PC-9 (cell line): ENCODE results near the gene EOLA2.
"Not testable (repeated sequence)": the region's sequence is repeated elsewhere in the genome, so short reads cannot be mapped to it uniquely, and the experiment has no call there.

Source experiments
- CTCF ChIP-seq: fragments of 200-600 bp; sonication (generic); conservative IDR thresholded peaks from 2 replicates; pipeline ENCODE4 v1.6.1; 2017; ENCODE audit warnings: mixed run types, antibody characterized with exemption, mild to moderate bottlenecking, moderate library complexity
- EZH2 ChIP-seq: fragments of 200-600 bp; sonication (generic); IDR thresholded peaks from 2 replicates; pipeline ENCODE4 v1.8.0; 2017; ENCODE audit warnings: antibody characterized with exemption, low read depth

GRCh38 chrX:149945820-149946219, 7.5 kb upstream of the EOLA2 start:
- not testable (repeated sequence) for TF ChIP-seq CTCF, EZH2
